ENCODE data around the gene ELAPOR1.

The ELAPOR1 gene

DNA sequence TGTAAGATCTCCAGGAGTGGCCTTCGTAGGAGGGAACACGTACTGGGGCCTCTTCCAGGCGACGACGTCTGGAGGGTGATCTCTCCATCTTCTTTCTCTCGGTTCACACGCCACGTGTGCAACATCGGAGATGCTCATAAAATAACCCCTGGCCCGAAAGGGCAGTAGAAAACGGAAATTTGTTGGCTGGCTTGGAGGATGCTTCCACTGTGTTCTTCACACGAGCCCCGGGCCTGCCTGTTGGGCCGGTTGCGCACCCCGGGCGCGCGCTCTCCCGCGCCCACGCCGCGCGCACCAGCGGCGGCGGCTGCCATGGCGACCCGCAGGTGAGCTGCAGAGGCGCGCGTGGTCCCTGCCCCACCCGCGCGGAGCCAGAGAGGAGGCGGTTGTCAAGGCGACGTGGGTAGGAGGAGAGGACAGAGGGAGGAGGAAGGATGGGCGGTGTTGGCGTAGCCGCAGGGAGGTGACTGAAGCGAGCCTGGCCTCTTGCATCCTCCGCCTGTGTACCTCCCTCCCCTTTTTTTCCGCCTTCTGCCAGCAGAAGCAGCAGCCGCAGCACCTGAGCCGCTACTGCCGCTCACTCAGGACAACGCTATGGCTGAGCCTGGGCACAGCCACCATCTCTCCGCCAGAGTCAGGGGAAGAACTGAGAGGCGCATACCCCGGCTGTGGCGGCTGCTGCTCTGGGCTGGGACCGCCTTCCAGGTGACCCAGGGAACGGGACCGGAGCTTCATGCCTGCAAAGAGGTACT, at the start of gene ELAPOR1:
ELAPOR1 (plus strand) TSS at position 526 of the 752 bp plus-strand sequence; CDS start at position 595, 69 bp downstream.
- peaks cover 41% of the 10 kb centered on the region for H3K27me3 ChIP-seq
- no peaks in the 10 kb centered on the region for H3K36me3 ChIP-seq
- H3K27ac ChIP-seq, result no peak within 1 kb of the TSS
- TF ChIP-seq Cebpa-rat (IDR thresholded peaks at IDR 0.05), result no peak
- H4K20me1 ChIP-seq, result peaks cover 16% of the 10 kb centered on the region; the same call in 1 of the 2 replicates
- peak within 1 kb of the TSS; percentile 61 for H3K4me3 ChIP-seq
- H3K4me1 ChIP-seq, result peaks cover 25% of the 10 kb centered on the region
- H3K9me3 ChIP-seq, result no peaks in the 10 kb centered on the region
- H3K4me2 ChIP-seq, result peak within 1 kb of the TSS; percentile 89
- H3K9ac ChIP-seq, result no peak within 1 kb of the TSS

DNA sequence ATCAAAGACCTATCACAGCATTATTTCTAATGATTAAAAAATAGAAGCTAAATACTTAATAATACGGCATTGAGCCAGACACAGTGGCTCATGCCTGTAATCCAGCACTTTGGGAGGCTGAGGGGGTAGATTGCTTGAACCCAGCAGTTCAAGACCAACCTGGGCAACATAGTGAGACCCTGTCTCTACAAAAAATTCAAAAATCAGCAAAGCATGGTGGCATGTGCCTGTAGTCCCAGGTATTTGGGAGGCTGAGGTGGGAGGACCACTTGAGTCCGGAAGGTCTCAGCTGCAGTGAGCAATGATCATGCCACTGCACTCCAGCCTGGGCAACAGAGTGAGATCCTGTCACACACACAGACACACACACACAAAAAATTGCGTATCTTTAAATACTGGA, 48.8 kb upstream of the ELAPOR1 start:
- H3K9me3 ChIP-seq, result no peaks in the 10 kb centered on the region
- H4K20me1 ChIP-seq, result 0 out of 2 replicates have a peak, but pooled peaks cover 2% of the 10 kb centered on the region
- no peak overlapping the region for H3K9ac ChIP-seq
- TF ChIP-seq Cebpa-rat (IDR thresholded peaks at IDR 0.05), result no peak
- H3K4me3 ChIP-seq, result no peak overlapping the region
- H3K4me2 ChIP-seq, result no peak overlapping the region
- no peak overlapping the region for H3K27ac ChIP-seq
- peaks cover 65% of the 10 kb centered on the region for H3K36me3 ChIP-seq
- H3K27me3 ChIP-seq, result no peaks in the 10 kb centered on the region
- no peaks in the 10 kb centered on the region for H3K4me1 ChIP-seq

DNA sequence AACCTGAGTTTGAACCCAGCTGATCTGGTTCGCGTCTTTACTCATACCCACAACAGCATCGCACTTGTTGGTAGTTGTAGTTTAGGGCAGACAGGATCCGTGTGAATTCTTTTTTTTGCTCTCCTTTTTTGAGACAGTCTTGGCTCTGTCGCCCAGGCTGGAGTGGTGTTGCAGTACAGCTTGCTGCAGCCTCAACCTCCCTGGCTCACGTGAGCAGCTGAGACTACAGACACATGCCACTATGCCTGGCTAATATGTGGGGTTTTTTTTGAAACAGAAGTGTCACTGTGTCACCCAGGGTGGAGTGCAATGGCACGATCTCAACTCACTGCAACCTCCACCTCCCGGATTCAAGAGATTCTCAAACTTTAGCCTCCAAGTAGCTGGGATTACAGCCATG, 46.0 kb upstream of the ELAPOR1 start:
- Histone ChIP-seq H3K36me3 (peaks cover 80% of the 10 kb centered on the region), H3K4me2 (no peak overlapping the region), H3K27ac (no peak overlapping the region), H3K9me3 (no peaks in the 10 kb centered on the region), H4K20me1 (0 out of 2 replicates have a peak, but pooled peaks cover 10% of the 10 kb centered on the region), H3K4me1 (no peaks in the 10 kb centered on the region), H3K4me3 (no peak overlapping the region), H3K9ac (no peak overlapping the region), H3K27me3 (no peaks in the 10 kb centered on the region)
- TF ChIP-seq Cebpa-rat (IDR thresholded peaks at IDR 0.05), result no peak

GRCh38 chr1:109069294-109069693, 44.6 kb upstream of the ELAPOR1 start:
- Histone ChIP-seq H3K4me2 (no peak overlapping the region), H3K36me3 (peaks cover 77% of the 10 kb centered on the region), H3K9me3 (peaks cover 5% of the 10 kb centered on the region), H3K27me3 (no peaks in the 10 kb centered on the region), H3K9ac (no peak overlapping the region), H3K4me1 (no peaks in the 10 kb centered on the region), H3K4me3 (no peak overlapping the region), H4K20me1 (0 out of 2 replicates have a peak, but pooled peaks cover 10% of the 10 kb centered on the region), H3K27ac (no peak overlapping the region)
- TF ChIP-seq Cebpa-rat (IDR thresholded peaks at IDR 0.05), result no peak

GRCh38 chr1:109075531-109076490, 38.1 kb upstream of the ELAPOR1 start, which contains the start of gene TAF13:
Gene TAF13 (minus strand): TSS chr1:109076003. CDS start chr1:109075947, 56 bp downstream.
- peaks cover 5% of the 10 kb centered on the region for H3K9me3 ChIP-seq
- peak within 1 kb of the TSS; percentile 86 for H3K9ac ChIP-seq
- H3K27ac ChIP-seq, result peak within 1 kb of the TSS; percentile 95
- no peaks in the 10 kb centered on the region for H3K27me3 ChIP-seq
- H3K4me3 ChIP-seq, result peak within 1 kb of the TSS; percentile 72
- peak within 1 kb of the TSS; percentile 81 for H3K4me2 ChIP-seq
- peaks cover 24% of the 10 kb centered on the region for H3K36me3 ChIP-seq
- 0 out of 2 replicates have a peak, but pooled peaks cover 2% of the 10 kb centered on the region for H4K20me1 ChIP-seq
- peaks cover 19% of the 10 kb centered on the region for H3K4me1 ChIP-seq
- TF ChIP-seq Cebpa-rat (IDR thresholded peaks at IDR 0.05), result no peak

DNA sequence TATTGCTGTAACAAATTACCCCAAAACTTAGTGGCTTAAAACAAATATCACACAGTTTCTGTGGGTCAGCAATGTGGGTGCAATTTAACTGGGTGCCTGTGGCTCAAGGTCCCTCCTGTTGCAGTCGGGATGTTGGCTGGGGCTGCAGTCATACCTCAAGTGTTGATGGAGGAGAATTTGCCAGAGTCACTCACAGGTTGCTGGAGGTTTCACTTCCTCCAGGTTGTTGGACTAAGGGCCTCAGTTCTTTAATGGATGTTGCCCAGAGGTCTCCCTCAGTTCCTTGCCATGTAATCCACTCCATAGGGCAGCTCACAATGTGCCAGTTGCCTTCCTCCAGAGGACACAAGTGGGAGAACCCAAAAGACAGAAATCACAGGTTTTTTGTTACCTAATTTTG, 35.6 kb upstream of the ELAPOR1 start:
- peaks cover 19% of the 10 kb centered on the region for H3K4me1 ChIP-seq
- peaks cover 7% of the 10 kb centered on the region for H3K36me3 ChIP-seq
- H3K27me3 ChIP-seq, result no peaks in the 10 kb centered on the region
- H3K9ac ChIP-seq, result no peak overlapping the region
- H3K4me2 ChIP-seq, result no peak overlapping the region
- no peaks in the 10 kb centered on the region for H4K20me1 ChIP-seq
- H3K27ac ChIP-seq, result no peak overlapping the region
- peaks cover 5% of the 10 kb centered on the region for H3K9me3 ChIP-seq
- no peak overlapping the region for H3K4me3 ChIP-seq
- TF ChIP-seq Cebpa-rat (IDR thresholded peaks at IDR 0.05), result no peak

- H4K20me1 ChIP-seq, result no peaks in the 10 kb centered on the region
- H3K4me1 ChIP-seq, result peaks cover 19% of the 10 kb centered on the region
- TF ChIP-seq Cebpa-rat (IDR thresholded peaks at IDR 0.05), result no peak
- no peaks in the 10 kb centered on the region for H3K36me3 ChIP-seq
- H3K4me3 ChIP-seq, result no peak overlapping the region
- H3K4me2 ChIP-seq, result no peak overlapping the region
- H3K9ac ChIP-seq, result no peak overlapping the region
- no peaks in the 10 kb centered on the region for H3K27me3 ChIP-seq
- H3K27ac ChIP-seq, result no peak overlapping the region
- no peaks in the 10 kb centered on the region for H3K9me3 ChIP-seq
Observed at GRCh38 chr1:109079240-109079622, 34.7 kb upstream of the ELAPOR1 start.

- Histone ChIP-seq H3K9me3 (no peaks in the 10 kb centered on the region), H3K36me3 (no peaks in the 10 kb centered on the region), H3K27me3 (no peaks in the 10 kb centered on the region), H3K4me1 (peaks cover 11% of the 10 kb centered on the region), H4K20me1 (no peaks in the 10 kb centered on the region), H3K4me3 (no peak overlapping the region), H3K4me2 (no peak overlapping the region), H3K9ac (no peak overlapping the region), H3K27ac (no peak overlapping the region)
- TF ChIP-seq Cebpa-rat (IDR thresholded peaks at IDR 0.05), result no peak
Observed at GRCh38 chr1:109080441-109081082, 33.4 kb upstream of the ELAPOR1 start.

GRCh38 chr1:109083501-109083900, 30.4 kb upstream of the ELAPOR1 start:
- H3K4me2 ChIP-seq, result no peak overlapping the region
- no peaks in the 10 kb centered on the region for H3K27me3 ChIP-seq
- H4K20me1 ChIP-seq, result no peaks in the 10 kb centered on the region
- H3K4me3 ChIP-seq, result no peak overlapping the region
- no peaks in the 10 kb centered on the region for H3K36me3 ChIP-seq
- H3K27ac ChIP-seq, result no peak overlapping the region
- H3K4me1 ChIP-seq, result no peaks in the 10 kb centered on the region
- no peaks in the 10 kb centered on the region for H3K9me3 ChIP-seq
- no peak overlapping the region for H3K9ac ChIP-seq
- no peak for TF ChIP-seq Cebpa-rat (IDR thresholded peaks at IDR 0.05)

Measured in BLaER1 (cell line).